A549 treated with ZK216348 at 1 μM for 4 hours (cell line): Measurements from ENCODE around the gene EIF5A. TPM values are rescaled to one million over a fixed set of nuclear protein-coding genes. Genes with fewer than 3 reads are reported as not detected.

Experiments
- total RNA-seq: library from RNA; stranded (reverse); fragments of 200-300 nt; extraction: Qiagen RNA extraction; gene quantifications from 5 replicates; pipeline ENCODE4 v1.2.3, GENCODE V29; 2022; ENCODE audit warnings: low read depth

Gene EIF5A
- total RNA-seq, result 1,510 to 1,758 TPM (median 1,707 TPM) in 5 replicates

GRCh38 chr17:7306911-7307685, at the start of gene EIF5A:
TSS of gene EIF5A (plus strand) at chr17:7307628. CDS start at chr17:7309636, 2,008 bp downstream.

GRCh38 chr17:7262192-7262934, 45.1 kb upstream of the EIF5A start, which contains the start of gene CLDN7:
TSS of gene CLDN7 (minus strand) at chr17:7262478. CDS start at chr17:7262043, 435 bp downstream.

GRCh38 chr17:7281074-7281952, 26.1 kb upstream of the EIF5A start, which contains the start of gene SLC2A4:
TSS of gene SLC2A4 (plus strand) at chr17:7281718. CDS start at chr17:7281935, 217 bp downstream.

GRCh38 chr17:7294614-7295153, 12.7 kb upstream of the EIF5A start, which contains the start of gene YBX2:
TSS of gene YBX2 (minus strand) at chr17:7294639. CDS start at chr17:7294500, 139 bp downstream.

GRCh38 chr17:7314719-7315569, 7.5 kb downstream of the EIF5A start, which contains the start of gene GPS2:
TSS of gene GPS2 (minus strand) at chr17:7315360. CDS start at chr17:7315052, 308 bp downstream.

GRCh38 chr17:7328840-7329373, 21.5 kb downstream of the EIF5A start, which contains the start of gene NEURL4:
TSS of gene NEURL4 (minus strand) at chr17:7329335. CDS start at chr17:7329312, 23 bp downstream.

GRCh38 chr17:7336240-7337175, 29.1 kb downstream of the EIF5A start, which contains the start of gene ACAP1:
TSS of gene ACAP1 (plus strand) at chr17:7336529. CDS start at chr17:7336735, 206 bp downstream.

GRCh38 chr17:7351665-7352502, 44.5 kb downstream of the EIF5A start, which contains the start of gene KCTD11:
TSS of gene KCTD11 (plus strand) at chr17:7352162.

GRCh38 chr17:7355053-7355452, 47.6 kb downstream of the EIF5A start, which contains the start of gene TMEM95:
TSS of gene TMEM95 (plus strand) at chr17:7355156. CDS start at chr17:7355205, 49 bp downstream.

Other genes with a start within 250 kb of the EIF5A start
- gene CLEC10A, start 227.4 kb upstream of the EIF5A start, total RNA-seq, result not detected in 5 replicates
- gene ASGR2, start 192.8 kb upstream of the EIF5A start, total RNA-seq, result 0.17 TPM in 1 of 5 replicates, not detected in the others
- 0.69 to 2.2 TPM (median 1.1 TPM) in 5 replicates for gene ASGR1, start 128.3 kb upstream of the EIF5A start, total RNA-seq
- gene DLG4, start 87.8 kb upstream of the EIF5A start, total RNA-seq, result 5.1 to 8.9 TPM (median 7.9 TPM) in 5 replicates
- 303 to 481 TPM (median 423 TPM) in 5 replicates for gene ACADVL, start 87.7 kb upstream of the EIF5A start, total RNA-seq
- gene DVL2, start 73.1 kb upstream of the EIF5A start, total RNA-seq, result 23.8 to 44.5 TPM (median 38.9 TPM) in 5 replicates
- 82.5 to 108 TPM (median 92.1 TPM) in 5 replicates for gene PHF23, start 68.2 kb upstream of the EIF5A start, total RNA-seq
- gene GABARAP, start 65.2 kb upstream of the EIF5A start, total RNA-seq, result 646 to 813 TPM (median 659 TPM) in 5 replicates
- 216 to 257 TPM (median 229 TPM) in 5 replicates for gene CTDNEP1, start 55.9 kb upstream of the EIF5A start, total RNA-seq
- gene ELP5, start 55.4 kb upstream of the EIF5A start, total RNA-seq, result 101 to 153 TPM (median 123 TPM) in 5 replicates
- 0.29 to 2.9 TPM (median 1.6 TPM) in 5 replicates for gene CLDN7, start 45.1 kb upstream of the EIF5A start, total RNA-seq
- gene SLC2A4, start 25.9 kb upstream of the EIF5A start, total RNA-seq, result 0.20 to 0.42 TPM (median 0.27 TPM) in 5 replicates
- 0.19 to 0.84 TPM (median 0.47 TPM) in 5 replicates for gene YBX2, start 13.0 kb upstream of the EIF5A start, total RNA-seq
- gene GPS2, start 7.7 kb downstream of the EIF5A start, total RNA-seq, result 96.6 to 116 TPM (median 107 TPM) in 5 replicates
- 17.1 to 38.9 TPM (median 32.2 TPM) in 5 replicates for gene NEURL4, start 21.7 kb downstream of the EIF5A start, total RNA-seq
- gene ACAP1, start 28.9 kb downstream of the EIF5A start, total RNA-seq, result 2.9 to 5.3 TPM (median 3.1 TPM) in 5 replicates
- 10.1 to 14.9 TPM (median 13.1 TPM) in 5 replicates for gene KCTD11, start 44.5 kb downstream of the EIF5A start, total RNA-seq
- not detected in 5 replicates for gene TMEM95, start 47.5 kb downstream of the EIF5A start, total RNA-seq
- 1.3 to 1.9 TPM (median 1.8 TPM) in 5 replicates for gene TNK1, start 73.5 kb downstream of the EIF5A start, total RNA-seq
- 29.3 to 48.8 TPM (median 39.6 TPM) in 5 replicates for gene PLSCR3, start 86.9 kb downstream of the EIF5A start, total RNA-seq
- gene TMEM256, start 96.5 kb downstream of the EIF5A start, total RNA-seq, result 179 to 229 TPM (median 210 TPM) in 5 replicates
- gene NLGN2, start 100.2 kb downstream of the EIF5A start, total RNA-seq, result 11.6 to 21.8 TPM (median 19.1 TPM) in 5 replicates
- gene SPEM1, start 112.7 kb downstream of the EIF5A start, total RNA-seq, result not detected in 5 replicates
- gene SPEM2, start 118.0 kb downstream of the EIF5A start, total RNA-seq, result not detected in 5 replicates
- gene SPEM3, start 121.2 kb downstream of the EIF5A start, total RNA-seq, result not detected in 5 replicates
- gene TMEM102, start 127.8 kb downstream of the EIF5A start, total RNA-seq, result 9.4 to 14.9 TPM (median 13.7 TPM) in 5 replicates
- gene FGF11, start 131.9 kb downstream of the EIF5A start, total RNA-seq, result 0.99 to 1.7 TPM (median 1.0 TPM) in 5 replicates
- 6.9 to 9.9 TPM (median 9.7 TPM) in 5 replicates for gene CHRNB1, start 137.4 kb downstream of the EIF5A start, total RNA-seq
- 18.5 to 27.9 TPM (median 24.6 TPM) in 5 replicates for gene ZBTB4, start 172.0 kb downstream of the EIF5A start, total RNA-seq
- gene SLC35G6, start 173.8 kb downstream of the EIF5A start, total RNA-seq, result not detected in 5 replicates
- gene POLR2A, start 176.7 kb downstream of the EIF5A start, total RNA-seq, result 47.9 to 98.5 TPM (median 85.3 TPM) in 5 replicates
- 7.8 to 14.5 TPM (median 12.5 TPM) in 5 replicates for gene TNFSF12, start 241.4 kb downstream of the EIF5A start, total RNA-seq